HEK293T (cell line): Measurements from ENCODE around the gene FGGY.

Experiments
- ARNT ChIP-seq: fragments of 450-650 bp; IDR thresholded peaks from 2 replicates; pipeline ENCODE4 v1.6.1; 2017; ENCODE audit warnings: mild to moderate bottlenecking
- BHLHE40 ChIP-seq: fragments of 450-650 bp; IDR thresholded peaks from 2 replicates; pipeline ENCODE4 v1.6.1; 2016; ENCODE audit warnings: mild to moderate bottlenecking, moderate library complexity, borderline replicate concordance
- CTBP1 ChIP-seq: fragments of 450-650 bp; IDR thresholded peaks from 2 replicates; pipeline ENCODE4 v1.6.1; 2016; ENCODE audit warnings: borderline replicate concordance
- ELF4 ChIP-seq: fragments of 450-650 bp; IDR thresholded peaks from 2 replicates; pipeline ENCODE4 v1.6.1; 2017; ENCODE audit warnings: antibody characterized with exemption
- FOXA1 ChIP-seq: fragments of 450-650 bp; IDR thresholded peaks from 2 replicates; pipeline ENCODE4 v1.6.1; 2016; ENCODE audit warnings: mild to moderate bottlenecking
- FOXM1 ChIP-seq: fragments of 450-650 bp; IDR thresholded peaks from 2 replicates; pipeline ENCODE4 v1.6.1; 2017; ENCODE audit warnings: mild to moderate bottlenecking, borderline replicate concordance
- HDGF ChIP-seq: fragments of 450-650 bp; IDR thresholded peaks from 2 replicates; pipeline ENCODE4 v1.6.1; 2017; ENCODE audit warnings: antibody characterized with exemption, borderline replicate concordance
- L3MBTL2 ChIP-seq: fragments of 450-650 bp; conservative IDR thresholded peaks from 2 replicates; pipeline ENCODE4 v1.6.1; 2016; ENCODE audit warnings: mild to moderate bottlenecking
- LEF1 ChIP-seq: fragments of 450-650 bp; IDR thresholded peaks from 2 replicates; pipeline ENCODE4 v1.6.1; 2017; ENCODE audit warnings: mild to moderate bottlenecking, borderline replicate concordance
- PKNOX1 ChIP-seq: fragments of 450-650 bp; IDR thresholded peaks from 2 replicates; pipeline ENCODE4 v1.6.1; 2016
- SP1 ChIP-seq: fragments of 450-650 bp; IDR thresholded peaks from 2 replicates; pipeline ENCODE4 v1.6.1; 2017
- SUZ12 ChIP-seq: fragments of 450-650 bp; IDR thresholded peaks from 2 replicates; pipeline ENCODE4 v1.6.1; 2016; ENCODE audit warnings: mild to moderate bottlenecking
- TARDBP ChIP-seq: fragments of 450-650 bp; IDR thresholded peaks from 2 replicates; pipeline ENCODE4 v1.6.1; 2016

- TF ChIP-seq FOXM1 (no peak), CTBP1 (no peak), ARNT (no peak), ELF4 (no peak), SP1 (no peak), SUZ12 (no peak), LEF1 (no peak), L3MBTL2 (no peak), FOXA1 (no peak), PKNOX1 (no peak), BHLHE40 (no peak), HDGF (no peak), TARDBP (no peak)
Measured at GRCh38 chr1:59410457-59410856, 113.6 kb downstream of the FGGY start.
